IPS-18a (cell line): ENCODE data around the gene KANSL1.

ENCODE experiments used
- H3K27ac ChIP-seq: one replicate; pipeline ENCODE4 v1.5.1; 2013; ENCODE audit warnings: low read length
- H3K27me3 ChIP-seq: one replicate; pipeline ENCODE4 v1.6.1; 2013; ENCODE audit warnings: mild to moderate bottlenecking, low read length; ENCODE audit not compliant: control insufficient read depth, insufficient read depth
- H3K36me3 ChIP-seq: one replicate; pipeline ENCODE4 v1.6.1; 2013; ENCODE audit warnings: low read depth, low read length; ENCODE audit not compliant: control insufficient read depth
- H3K4me1 ChIP-seq: one replicate; pipeline ENCODE4 v1.6.1; 2013; ENCODE audit warnings: low read depth, low read length; ENCODE audit not compliant: control insufficient read depth
- H3K4me3 ChIP-seq: one replicate; pipeline ENCODE4 v1.5.1; 2013; ENCODE audit warnings: low read length
- H3K9ac ChIP-seq: one replicate; pipeline ENCODE4 v1.6.1; 2013; ENCODE audit warnings: mild to moderate bottlenecking, low read length, moderate library complexity
- H3K9me3 ChIP-seq: one replicate; pipeline ENCODE4 v1.6.1; 2013; ENCODE audit warnings: low read depth, low read length; ENCODE audit not compliant: control insufficient read depth

The KANSL1 gene

DNA sequence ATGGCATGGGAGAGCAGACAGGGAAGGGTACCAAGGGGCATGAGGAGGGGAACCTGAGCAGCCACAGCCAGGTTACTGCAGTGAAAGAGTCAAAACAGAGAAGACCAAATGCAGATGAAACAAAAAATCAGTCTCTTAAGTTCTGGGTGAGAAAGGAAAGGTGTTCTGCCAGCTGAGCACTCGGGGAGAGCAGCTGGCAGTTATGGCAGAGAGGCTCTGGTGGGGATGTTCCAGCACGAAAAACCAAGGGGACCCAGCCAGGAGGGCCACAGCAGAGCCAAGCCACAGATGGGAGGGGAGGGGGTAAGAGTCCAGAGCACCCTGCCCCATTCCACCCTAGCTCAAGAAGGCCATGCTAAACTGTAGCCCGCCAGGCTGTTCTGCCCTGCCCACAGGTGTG, 162.5 kb downstream of the KANSL1 start:
- H3K36me3 ChIP-seq: peaks cover 76% of the 10 kb centered on the region
- H3K4me3 ChIP-seq: no peak overlapping the region
- no peaks in the 10 kb centered on the region for H3K27me3 ChIP-seq
- no peak overlapping the region for H3K9ac ChIP-seq
- peaks cover 21% of the 10 kb centered on the region for H3K4me1 ChIP-seq
- H3K9me3 ChIP-seq: no peaks in the 10 kb centered on the region
- H3K27ac ChIP-seq: no peak overlapping the region

DNA sequence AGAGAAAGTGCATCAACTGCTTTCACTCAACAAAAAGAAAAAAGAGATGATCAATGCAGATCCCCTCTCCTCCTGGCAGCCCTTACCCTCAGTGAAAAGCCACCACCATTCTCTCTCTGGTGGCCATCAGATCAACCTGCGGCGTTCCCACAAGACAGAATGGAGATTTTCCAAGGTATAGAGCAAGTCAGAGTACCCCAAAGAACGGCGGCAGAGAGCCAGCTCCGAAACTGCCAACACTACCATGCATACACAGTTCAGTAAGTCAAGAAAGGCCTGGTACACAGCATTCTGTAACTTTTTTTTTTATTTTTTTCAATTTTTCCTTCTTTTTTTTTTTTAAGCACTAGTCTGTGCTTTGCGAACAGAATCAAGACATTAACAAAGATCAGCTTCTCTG, 163.6 kb downstream of the KANSL1 start:
- no peak overlapping the region for H3K4me3 ChIP-seq
- H3K9ac ChIP-seq: no peak overlapping the region
- peaks cover 21% of the 10 kb centered on the region for H3K4me1 ChIP-seq
- peaks cover 65% of the 10 kb centered on the region for H3K36me3 ChIP-seq
- H3K27me3 ChIP-seq: no peaks in the 10 kb centered on the region
- H3K27ac ChIP-seq: no peak overlapping the region
- no peaks in the 10 kb centered on the region for H3K9me3 ChIP-seq

DNA sequence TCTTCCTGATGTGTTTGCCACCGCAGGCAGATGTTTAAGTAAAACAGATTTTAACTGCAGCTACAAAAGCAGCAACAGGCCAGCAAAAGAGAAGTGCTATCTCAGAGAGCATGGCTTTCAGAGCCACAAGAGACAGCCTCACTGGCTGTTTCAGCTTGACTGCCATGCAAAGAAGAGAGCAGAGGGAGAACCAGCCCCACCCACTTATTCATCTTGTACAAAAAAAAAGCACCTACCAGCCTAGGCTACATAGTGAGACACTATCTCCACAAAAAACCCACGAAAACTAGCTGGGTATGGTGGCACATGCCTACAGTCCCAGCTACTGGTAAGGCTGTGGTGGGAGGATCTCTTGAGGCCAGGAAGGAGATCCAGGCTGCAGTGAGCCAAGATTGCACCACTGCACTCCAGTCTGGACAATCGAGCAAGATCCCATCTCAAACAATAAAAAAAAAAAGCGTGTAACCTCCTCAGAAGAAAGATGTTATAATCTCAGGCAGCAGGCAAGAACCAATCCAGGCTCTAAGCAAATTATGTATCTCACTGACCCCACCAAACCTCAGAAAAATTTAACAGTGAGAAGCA, 164.2 kb downstream of the KANSL1 start:
- H3K4me1 ChIP-seq: peaks cover 21% of the 10 kb centered on the region
- no peaks in the 10 kb centered on the region for H3K9me3 ChIP-seq
- no peak overlapping the region for H3K9ac ChIP-seq
- no peak overlapping the region for H3K4me3 ChIP-seq
- H3K27me3 ChIP-seq: no peaks in the 10 kb centered on the region
- H3K36me3 ChIP-seq: peaks cover 59% of the 10 kb centered on the region
- no peak overlapping the region for H3K27ac ChIP-seq

DNA sequence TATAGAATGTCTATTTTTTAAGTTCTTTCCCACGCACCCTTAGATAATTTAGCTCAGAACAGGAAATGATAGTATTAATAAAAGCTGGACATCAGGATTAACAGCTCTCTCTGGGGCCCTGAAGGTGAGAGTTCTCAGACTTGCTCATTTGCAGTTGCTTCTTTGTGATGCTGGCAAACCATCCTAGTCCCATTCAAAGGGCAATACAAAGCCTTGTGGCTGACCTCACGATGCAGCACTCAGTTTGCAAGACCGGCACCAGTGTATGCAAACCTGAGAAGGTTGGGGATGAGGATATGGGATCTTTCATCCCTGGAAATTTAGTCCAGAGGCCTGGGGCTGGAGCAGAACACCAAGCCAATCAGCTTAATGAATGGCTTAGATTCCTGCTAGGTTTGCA, 164.9 kb downstream of the KANSL1 start:
- H3K27me3 ChIP-seq: no peaks in the 10 kb centered on the region
- H3K27ac ChIP-seq: no peak overlapping the region
- no peak overlapping the region for H3K9ac ChIP-seq
- peaks cover 21% of the 10 kb centered on the region for H3K4me1 ChIP-seq
- H3K9me3 ChIP-seq: no peaks in the 10 kb centered on the region
- H3K36me3 ChIP-seq: peaks cover 52% of the 10 kb centered on the region
- no peak overlapping the region for H3K4me3 ChIP-seq

DNA sequence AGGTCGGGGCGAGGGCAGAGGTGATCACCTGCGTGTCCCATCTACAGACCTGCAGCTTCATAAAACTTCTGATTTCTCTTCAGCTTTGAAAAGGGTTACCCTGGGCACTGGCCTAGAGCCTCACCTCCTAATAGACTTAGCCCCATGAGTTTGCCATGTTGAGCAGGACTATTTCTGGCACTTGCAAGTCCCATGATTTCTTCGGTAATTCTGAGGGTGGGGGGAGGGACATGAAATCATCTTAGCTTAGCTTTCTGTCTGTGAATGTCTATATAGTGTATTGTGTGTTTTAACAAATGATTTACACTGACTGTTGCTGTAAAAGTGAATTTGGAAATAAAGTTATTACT, 165.3 kb downstream of the KANSL1 start:
- Histone ChIP-seq H3K9ac (no peak overlapping the region), H3K9me3 (no peaks in the 10 kb centered on the region), H3K27me3 (no peaks in the 10 kb centered on the region), H3K36me3 (peaks cover 51% of the 10 kb centered on the region), H3K4me3 (no peak overlapping the region), H3K4me1 (peaks cover 21% of the 10 kb centered on the region), H3K27ac (no peak overlapping the region)

DNA sequence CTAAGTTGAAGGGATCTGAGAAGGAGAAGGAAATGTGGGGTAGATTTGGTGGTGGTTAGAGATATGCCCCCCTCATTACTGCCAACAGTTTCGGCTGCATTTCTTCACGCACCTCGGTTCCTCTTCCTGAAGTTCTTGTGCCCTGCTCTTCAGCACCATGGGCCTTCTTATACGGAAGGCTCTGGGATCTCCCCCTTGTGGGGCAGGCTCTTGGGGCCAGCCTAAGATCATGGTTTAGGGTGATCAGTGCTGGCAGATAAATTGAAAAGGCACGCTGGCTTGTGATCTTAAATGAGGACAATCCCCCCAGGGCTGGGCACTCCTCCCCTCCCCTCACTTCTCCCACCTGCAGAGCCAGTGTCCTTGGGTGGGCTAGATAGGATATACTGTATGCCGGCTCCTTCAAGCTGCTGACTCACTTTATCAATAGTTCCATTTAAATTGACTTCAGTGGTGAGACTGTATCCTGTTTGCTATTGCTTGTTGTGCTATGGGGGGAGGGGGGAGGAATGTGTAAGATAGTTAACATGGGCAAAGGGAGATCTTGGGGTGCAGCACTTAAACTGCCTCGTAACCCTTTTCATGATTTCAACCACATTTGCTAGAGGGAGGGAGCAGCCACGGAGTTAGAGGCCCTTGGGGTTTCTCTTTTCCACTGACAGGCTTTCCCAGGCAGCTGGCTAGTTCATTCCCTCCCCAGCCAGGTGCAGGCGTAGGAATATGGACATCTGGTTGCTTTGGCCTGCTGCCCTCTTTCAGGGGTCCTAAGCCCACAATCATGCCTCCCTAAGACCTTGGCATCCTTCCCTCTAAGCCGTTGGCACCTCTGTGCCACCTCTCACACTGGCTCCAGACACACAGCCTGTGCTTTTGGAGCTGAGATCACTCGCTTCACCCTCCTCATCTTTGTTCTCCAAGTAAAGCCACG, 165.9 kb downstream of the KANSL1 start:
- Histone ChIP-seq H3K36me3 (peaks cover 48% of the 10 kb centered on the region), H3K27ac (no peak overlapping the region), H3K4me3 (no peak overlapping the region), H3K27me3 (no peaks in the 10 kb centered on the region), H3K9ac (no peak overlapping the region), H3K9me3 (no peaks in the 10 kb centered on the region), H3K4me1 (peaks cover 21% of the 10 kb centered on the region)

DNA sequence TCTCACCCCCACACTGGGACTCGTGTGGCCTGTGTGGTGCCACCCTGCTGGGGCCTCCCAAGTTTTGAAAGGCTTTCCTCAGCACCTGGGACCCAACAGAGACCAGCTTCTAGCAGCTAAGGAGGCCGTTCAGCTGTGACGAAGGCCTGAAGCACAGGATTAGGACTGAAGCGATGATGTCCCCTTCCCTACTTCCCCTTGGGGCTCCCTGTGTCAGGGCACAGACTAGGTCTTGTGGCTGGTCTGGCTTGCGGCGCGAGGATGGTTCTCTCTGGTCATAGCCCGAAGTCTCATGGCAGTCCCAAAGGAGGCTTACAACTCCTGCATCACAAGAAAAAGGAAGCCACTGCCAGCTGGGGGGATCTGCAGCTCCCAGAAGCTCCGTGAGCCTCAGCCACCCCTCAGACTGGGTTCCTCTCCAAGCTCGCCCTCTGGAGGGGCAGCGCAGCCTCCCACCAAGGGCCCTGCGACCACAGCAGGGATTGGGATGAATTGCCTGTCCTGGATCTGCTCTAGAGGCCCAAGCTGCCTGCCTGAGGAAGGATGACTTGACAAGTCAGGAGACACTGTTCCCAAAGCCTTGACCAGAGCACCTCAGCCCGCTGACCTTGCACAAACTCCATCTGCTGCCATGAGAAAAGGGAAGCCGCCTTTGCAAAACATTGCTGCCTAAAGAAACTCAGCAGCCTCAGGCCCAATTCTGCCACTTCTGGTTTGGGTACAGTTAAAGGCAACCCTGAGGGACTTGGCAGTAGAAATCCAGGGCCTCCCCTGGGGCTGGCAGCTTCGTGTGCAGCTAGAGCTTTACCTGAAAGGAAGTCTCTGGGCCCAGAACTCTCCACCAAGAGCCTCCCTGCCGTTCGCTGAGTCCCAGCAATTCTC, 166.8 kb downstream of the KANSL1 start:
- H3K27ac ChIP-seq: no peak overlapping the region
- H3K9ac ChIP-seq: no peak overlapping the region

DNA sequence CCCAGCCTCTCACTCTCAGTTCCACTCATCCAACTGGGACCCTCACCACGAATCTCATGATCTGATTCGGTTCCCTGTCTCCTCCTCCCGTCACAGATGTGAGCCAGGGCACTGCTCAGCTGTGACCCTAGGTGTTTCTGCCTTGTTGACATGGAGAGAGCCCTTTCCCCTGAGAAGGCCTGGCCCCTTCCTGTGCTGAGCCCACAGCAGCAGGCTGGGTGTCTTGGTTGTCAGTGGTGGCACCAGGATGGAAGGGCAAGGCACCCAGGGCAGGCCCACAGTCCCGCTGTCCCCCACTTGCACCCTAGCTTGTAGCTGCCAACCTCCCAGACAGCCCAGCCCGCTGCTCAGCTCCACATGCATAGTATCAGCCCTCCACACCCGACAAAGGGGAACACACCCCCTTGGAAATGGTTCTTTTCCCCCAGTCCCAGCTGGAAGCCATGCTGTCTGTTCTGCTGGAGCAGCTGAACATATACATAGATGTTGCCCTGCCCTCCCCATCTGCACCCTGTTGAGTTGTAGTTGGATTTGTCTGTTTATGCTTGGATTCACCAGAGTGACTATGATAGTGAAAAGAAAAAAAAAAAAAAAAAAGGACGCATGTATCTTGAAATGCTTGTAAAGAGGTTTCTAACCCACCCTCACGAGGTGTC, 167.6 kb downstream of the KANSL1 start:
- no peaks in the 10 kb centered on the region for H3K9me3 ChIP-seq
- H3K9ac ChIP-seq: no peak overlapping the region
- no peaks in the 10 kb centered on the region for H3K27me3 ChIP-seq
- no peak overlapping the region for H3K27ac ChIP-seq
- peaks cover 21% of the 10 kb centered on the region for H3K4me1 ChIP-seq
- peaks cover 31% of the 10 kb centered on the region for H3K36me3 ChIP-seq
- no peak overlapping the region for H3K4me3 ChIP-seq

More for the DNA sequence above, 166.8 kb downstream of the KANSL1 start:
- Histone ChIP-seq H3K9me3 (no peaks in the 10 kb centered on the region), H3K27me3 (no peaks in the 10 kb centered on the region), H3K4me3 (no peak overlapping the region), H3K4me1 (peaks cover 21% of the 10 kb centered on the region), H3K36me3 (peaks cover 39% of the 10 kb centered on the region)

DNA sequence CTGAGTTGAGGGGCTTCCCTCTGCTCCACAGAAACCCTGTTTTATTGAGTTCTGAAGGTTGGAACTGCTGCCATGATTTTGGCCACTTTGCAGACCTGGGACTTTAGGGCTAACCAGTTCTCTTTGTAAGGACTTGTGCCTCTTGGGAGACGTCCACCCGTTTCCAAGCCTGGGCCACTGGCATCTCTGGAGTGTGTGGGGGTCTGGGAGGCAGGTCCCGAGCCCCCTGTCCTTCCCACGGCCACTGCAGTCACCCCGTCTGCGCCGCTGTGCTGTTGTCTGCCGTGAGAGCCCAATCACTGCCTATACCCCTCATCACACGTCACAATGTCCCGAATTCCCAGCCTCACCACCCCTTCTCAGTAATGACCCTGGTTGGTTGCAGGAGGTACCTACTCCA, 168.2 kb downstream of the KANSL1 start:
- Histone ChIP-seq H3K9ac (no peak overlapping the region), H3K36me3 (peaks cover 25% of the 10 kb centered on the region), H3K9me3 (no peaks in the 10 kb centered on the region), H3K27me3 (no peaks in the 10 kb centered on the region), H3K4me1 (peaks cover 21% of the 10 kb centered on the region), H3K27ac (no peak overlapping the region), H3K4me3 (no peak overlapping the region)

DNA sequence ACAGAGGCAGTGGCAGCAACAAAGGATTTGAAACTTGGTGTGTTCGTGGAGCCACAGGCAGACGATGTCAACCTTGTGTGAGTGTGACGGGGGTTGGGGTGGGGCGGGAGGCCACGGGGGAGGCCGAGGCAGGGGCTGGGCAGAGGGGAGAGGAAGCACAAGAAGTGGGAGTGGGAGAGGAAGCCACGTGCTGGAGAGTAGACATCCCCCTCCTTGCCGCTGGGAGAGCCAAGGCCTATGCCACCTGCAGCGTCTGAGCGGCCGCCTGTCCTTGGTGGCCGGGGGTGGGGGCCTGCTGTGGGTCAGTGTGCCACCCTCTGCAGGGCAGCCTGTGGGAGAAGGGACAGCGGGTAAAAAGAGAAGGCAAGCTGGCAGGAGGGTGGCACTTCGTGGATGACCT, 168.6 kb downstream of the KANSL1 start:
- Histone ChIP-seq H3K36me3 (peaks cover 25% of the 10 kb centered on the region), H3K4me3 (no peak overlapping the region), H3K27me3 (no peaks in the 10 kb centered on the region), H3K27ac (no peak overlapping the region), H3K9ac (no peak overlapping the region), H3K9me3 (no peaks in the 10 kb centered on the region), H3K4me1 (peaks cover 21% of the 10 kb centered on the region)

DNA sequence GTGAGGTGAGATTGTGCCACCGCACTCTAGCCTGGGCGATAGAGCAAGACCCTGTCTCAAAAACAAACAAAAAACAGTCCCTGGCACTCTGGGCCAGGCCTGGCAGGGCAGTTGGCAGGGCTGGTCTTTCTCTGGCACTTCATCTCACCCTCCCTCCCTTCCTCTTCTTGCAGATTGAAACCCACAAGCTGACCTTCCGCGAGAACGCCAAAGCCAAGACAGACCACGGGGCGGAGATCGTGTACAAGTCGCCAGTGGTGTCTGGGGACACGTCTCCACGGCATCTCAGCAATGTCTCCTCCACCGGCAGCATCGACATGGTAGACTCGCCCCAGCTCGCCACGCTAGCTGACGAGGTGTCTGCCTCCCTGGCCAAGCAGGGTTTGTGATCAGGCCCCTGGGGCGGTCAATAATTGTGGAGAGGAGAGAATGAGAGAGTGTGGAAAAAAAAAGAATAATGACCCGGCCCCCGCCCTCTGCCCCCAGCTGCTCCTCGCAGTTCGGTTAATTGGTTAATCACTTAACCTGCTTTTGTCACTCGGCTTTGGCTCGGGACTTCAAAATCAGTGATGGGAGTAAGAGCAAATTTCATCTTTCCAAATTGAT, 169.3 kb downstream of the KANSL1 start:
- Histone ChIP-seq H3K9ac (no peak overlapping the region), H3K27ac (no peak overlapping the region), H3K9me3 (no peaks in the 10 kb centered on the region), H3K4me1 (peaks cover 20% of the 10 kb centered on the region), H3K27me3 (no peaks in the 10 kb centered on the region), H3K36me3 (peaks cover 25% of the 10 kb centered on the region), H3K4me3 (no peak overlapping the region)
